Kidney (tissue), 14 donors: ENCODE measurements around the gene TTC29. TPM values are rescaled to one million over a fixed set of nuclear protein-coding genes. Genes with fewer than 3 reads are reported as not detected.
A peak's percentile ranks its signal among the peaks of the same experiment; 100 is the strongest.

Experiments
- DNase-seq, 5 donors: peaks; one replicate each; pipeline ENCODE4 v3.0.0-alpha.2; 2013 to 2020
- FAIRE-seq: peaks from 2 replicates; lab custom pipeline; 2012; peaks lifted over from hg19 to GRCh38; lab: Jason Lieb, UNC
- H3K27ac ChIP-seq, 2 donors: one replicate each; pipeline ENCODE4 v1.7.0; 2013; ENCODE audit warnings: low read depth in 2 of 2, low read length in 2 of 2, inconsistent platforms in 1 of 2
- H3K27me3 ChIP-seq: one replicate; pipeline ENCODE4 v1.7.1; 2013; ENCODE audit warnings: low read length, inconsistent platforms; ENCODE audit not compliant: control insufficient read depth, insufficient read depth
- H3K36me3 ChIP-seq, 3 donors: one replicate each; pipeline versions ENCODE4 v1.7.0 to v1.7.1; 2013; ENCODE audit warnings: low read length in 3 of 3, control low read depth in 1 of 3, inconsistent platforms in 1 of 3; ENCODE audit not compliant: insufficient read depth in 3 of 3, control insufficient read depth in 2 of 3
- H3K4me1 ChIP-seq, 3 donors: one replicate each; pipeline versions ENCODE4 v1.7.0 to v1.7.1; 2013; ENCODE audit warnings: low read length in 3 of 3, inconsistent platforms in 1 of 3, low read depth in 1 of 3; ENCODE audit not compliant: control insufficient read depth in 2 of 3, insufficient read depth in 2 of 3
- H3K4me3 ChIP-seq, 3 donors: one replicate each; pipeline versions ENCODE4 v1.7.0 to v1.8.1; 2013; ENCODE audit warnings: low read length in 3 of 3, control low read depth in 1 of 3, inconsistent platforms in 1 of 3
- H3K9ac ChIP-seq, 3 donors: one replicate each; pipeline versions ENCODE4 v1.7.0 to v1.7.1; 2013; ENCODE audit warnings: low read length in 3 of 3, control low read depth in 1 of 3, inconsistent platforms in 1 of 3
- H3K9me3 ChIP-seq, 3 donors: one replicate each; pipeline versions ENCODE4 v1.7.0 to v1.7.1; 2013; ENCODE audit warnings: low read length in 3 of 3, control low read depth in 1 of 3, inconsistent platforms in 1 of 3; ENCODE audit not compliant: control insufficient read depth in 2 of 3, insufficient read depth in 1 of 3
- CTCF ChIP-seq: IDR thresholded peaks from 3 replicates; pipeline ENCODE4 v1.5.1; 2012; ENCODE audit warnings: mild to moderate bottlenecking, moderate library complexity, borderline replicate concordance; ENCODE audit not compliant: insufficient read depth; ENCODE audit errors: extremely low read depth
- intact Hi-C: fragments of 100-400 bp; cut with DNase I; formaldehyde crosslinking; loops from one replicate; pipeline ENCODE4 v1.11.1; 2022
- polyA plus RNA-seq: library from polyadenylated mRNA; stranded (reverse); fragments of 350-450 nt; fragmentation: Illumina TruSeq; extraction: RNeasy Lipid Tissue Mini Kit (QIAGEN cat#74804); gene quantifications from one replicate; pipeline ENCODE4 v1.2.3, GENCODE V29; 2014; ENCODE audit warnings: low read depth, low replicate concordance; ENCODE audit not compliant: insufficient read depth
- total RNA-seq: library from RNA; stranded (reverse); fragmentation: NEBNext Ultra II Directional; extraction: Animal tissue kit (Norgen Biotek cat#: 25700); gene quantifications from one replicate; pipeline ENCODE4 v1.2.1, GENCODE V29; 2021
- donor health status: control.
- donor health status: control.
- donor health status: control.
- donor health status: control.
- donor health status: control.
- donor health status: DM: yes; HTN: yes; CAD: no.
- donor health status: Normal renal cell carcinoma (clear cell type).

The TTC29 gene
- total and polyA plus RNA-seq, 2 donors from 2014 or later = 0.28 to 0.82 TPM

- no peak overlapping the region for H3K9ac ChIP-seq
- H3K27ac ChIP-seq = no peak overlapping the region
- DNase-seq (no peak), FAIRE-seq (no peak)
- no peaks in the 10 kb centered on the region for H3K4me1 ChIP-seq
- H3K9me3 ChIP-seq = no peaks in the 10 kb centered on the region
- intact Hi-C loops = no loop called here
- H3K27me3 ChIP-seq = no peaks in the 10 kb centered on the region
- H3K4me3 ChIP-seq = no peak overlapping the region
- TF ChIP-seq CTCF = no peak
- no peaks in the 10 kb centered on the region for H3K36me3 ChIP-seq
Observed at GRCh38 chr4:146857298-146857697, 88.4 kb downstream of the TTC29 start.

- TF ChIP-seq CTCF = no peak
- no peaks in the 10 kb centered on the region for H3K9me3 ChIP-seq
- intact Hi-C loops = no loop called here
- no peaks in the 10 kb centered on the region for H3K36me3 ChIP-seq
- no peaks in the 10 kb centered on the region for H3K4me1 ChIP-seq
- no peak overlapping the region for H3K27ac ChIP-seq
- FAIRE-seq (no peak), DNase-seq (no peak)
- H3K4me3 ChIP-seq = no peak overlapping the region
- H3K27me3 ChIP-seq = no peaks in the 10 kb centered on the region
- no peak overlapping the region for H3K9ac ChIP-seq
Observed at GRCh38 chr4:146855761-146856160, 89.9 kb downstream of the TTC29 start.

GRCh38 chr4:146852360-146852759 is 93.3 kb downstream of the TTC29 start:
- no peak for FAIRE-seq
- H3K27me3 ChIP-seq = no peaks in the 10 kb centered on the region
- no peak overlapping the region for H3K27ac ChIP-seq
- no peak overlapping the region for H3K9ac ChIP-seq
- H3K36me3 ChIP-seq = no peaks in the 10 kb centered on the region
- intact Hi-C loops = no loop called here
- H3K4me3 ChIP-seq = no peak overlapping the region
- DNase-seq = peak in 1 of 5 donors; percentile 4
- no peaks in the 10 kb centered on the region for H3K9me3 ChIP-seq
- H3K4me1 ChIP-seq = no peaks in the 10 kb centered on the region
- TF ChIP-seq CTCF = no peak

- no peak for TF ChIP-seq CTCF
- H3K9me3 ChIP-seq = no peaks in the 10 kb centered on the region
- H3K4me1 ChIP-seq = no peaks in the 10 kb centered on the region
- no peaks in the 10 kb centered on the region for H3K36me3 ChIP-seq
- DNase-seq = no peak
- H3K4me3 ChIP-seq = no peak overlapping the region
- H3K27ac ChIP-seq = no peak overlapping the region
- H3K27me3 ChIP-seq = no peaks in the 10 kb centered on the region
- no peak for FAIRE-seq
- intact Hi-C loops = no loop called here
- no peak overlapping the region for H3K9ac ChIP-seq
Observed at GRCh38 chr4:146847345-146847744, 98.3 kb downstream of the TTC29 start.
